NCI-H510A (cell line): Measurements from ENCODE around the gene GANC.
"Not testable (repeated sequence)": the region's sequence is repeated elsewhere in the genome, so short reads cannot be mapped to it uniquely, and the experiment has no call there.

ENCODE experiments used
- DNase-seq: peaks from one replicate; lab custom pipeline; 2025; lab: John Stamatoyannopoulos, UW

The GANC gene

DNA sequence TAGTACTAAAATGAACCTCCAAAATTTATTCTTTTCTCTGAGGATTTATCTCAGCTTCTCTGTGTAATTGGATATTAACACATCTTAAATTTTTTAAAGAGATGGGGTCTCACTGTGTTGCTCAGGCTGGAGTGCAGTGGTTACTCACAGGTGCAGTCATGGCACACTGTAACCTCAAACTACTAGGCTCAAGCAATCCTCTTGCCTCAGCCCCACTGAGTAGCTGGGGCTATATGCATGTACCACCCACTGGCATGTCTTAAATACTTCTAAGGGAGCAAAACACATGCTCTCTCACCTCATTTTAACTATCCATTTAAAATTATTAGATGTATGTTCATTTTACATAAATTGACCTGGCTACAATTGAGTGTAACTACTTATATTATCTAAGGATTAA is 11.6 kb downstream of the GANC start:
- no peak for DNase-seq

DNA sequence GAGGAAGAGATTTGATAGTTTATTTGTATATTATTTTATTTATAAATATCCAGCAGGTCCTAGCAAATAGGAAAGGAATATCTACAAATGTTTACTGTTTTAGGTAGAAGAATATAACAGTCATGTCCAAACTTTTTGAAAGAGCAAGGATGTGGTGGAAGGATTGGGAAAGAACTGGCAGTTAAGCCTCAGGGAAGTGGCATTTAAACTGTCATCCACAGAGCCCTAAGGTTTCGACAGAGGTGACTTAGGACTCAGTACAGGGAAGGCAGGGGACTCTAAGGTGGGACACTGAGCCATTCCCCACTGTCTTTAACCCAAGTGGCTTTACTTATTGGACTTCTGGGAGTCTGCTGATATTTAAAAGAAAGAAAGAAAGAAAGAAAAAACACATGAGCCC is 12.0 kb downstream of the GANC start:
- no peak for DNase-seq

DNA sequence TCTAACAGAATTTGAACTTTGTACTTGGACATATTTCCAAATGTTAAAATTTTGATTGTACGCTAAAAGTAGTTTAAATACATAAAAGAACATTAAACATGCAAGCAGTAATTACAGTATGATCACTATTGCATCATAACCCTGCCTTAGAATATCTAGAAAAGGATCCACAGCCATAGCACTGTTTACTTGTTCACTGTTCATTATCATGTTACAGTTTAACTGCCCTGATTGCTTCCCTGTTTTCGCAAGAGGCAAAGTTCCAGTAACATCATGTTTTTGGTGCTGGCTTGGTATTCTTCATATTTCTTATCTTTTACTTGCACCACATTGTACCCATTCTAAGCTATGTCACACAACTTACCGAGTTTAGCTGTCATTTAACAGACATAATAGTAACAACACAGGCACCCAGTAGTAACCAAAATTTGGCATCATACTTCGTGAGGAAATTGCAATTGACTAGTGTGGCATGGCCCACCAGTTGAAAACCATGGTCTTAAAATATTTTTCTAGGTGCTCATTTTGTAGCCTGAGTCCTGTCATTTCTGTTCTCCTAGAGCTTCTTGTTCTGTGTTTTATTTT is 13.5 kb downstream of the GANC start:
- no peak for DNase-seq

DNA sequence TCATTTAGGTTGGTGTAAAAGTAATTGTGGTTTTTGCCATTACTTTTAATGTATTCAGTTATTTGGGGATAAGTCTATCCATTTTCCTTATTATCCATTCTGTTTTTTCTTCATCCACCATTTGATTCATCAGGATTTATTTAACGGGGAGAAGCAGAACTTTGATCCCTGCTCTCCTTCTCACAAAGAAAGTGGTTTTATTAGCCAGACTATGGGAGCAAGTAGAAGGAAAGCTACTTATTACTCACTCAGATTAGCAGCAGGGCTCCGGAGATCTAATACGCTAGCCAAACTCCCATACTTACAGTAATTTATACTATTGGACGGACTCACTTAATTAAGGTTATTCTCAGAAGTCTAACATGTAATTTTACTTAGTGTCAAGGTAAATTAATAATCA is 14.9 kb downstream of the GANC start:
- no peak for DNase-seq

DNA sequence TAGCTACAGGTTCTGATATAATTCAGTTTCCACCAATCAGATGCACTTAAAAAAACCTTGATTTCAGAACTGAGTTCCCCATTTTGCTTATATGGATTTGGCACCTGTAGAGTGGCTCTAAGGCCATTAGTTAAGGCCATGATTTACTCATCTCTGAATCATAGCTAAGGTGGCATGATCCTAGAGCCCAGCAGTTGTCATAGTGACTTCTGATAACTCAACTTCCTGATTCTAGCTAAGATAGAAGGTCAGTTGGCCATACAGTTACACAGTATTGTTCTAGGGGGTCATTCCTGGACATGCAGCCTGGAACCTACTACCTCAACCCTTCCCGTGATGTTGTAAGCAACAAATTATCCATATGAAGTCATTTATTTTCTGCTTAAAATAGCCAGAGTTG is 16.2 kb downstream of the GANC start:
- no peak for DNase-seq

DNA sequence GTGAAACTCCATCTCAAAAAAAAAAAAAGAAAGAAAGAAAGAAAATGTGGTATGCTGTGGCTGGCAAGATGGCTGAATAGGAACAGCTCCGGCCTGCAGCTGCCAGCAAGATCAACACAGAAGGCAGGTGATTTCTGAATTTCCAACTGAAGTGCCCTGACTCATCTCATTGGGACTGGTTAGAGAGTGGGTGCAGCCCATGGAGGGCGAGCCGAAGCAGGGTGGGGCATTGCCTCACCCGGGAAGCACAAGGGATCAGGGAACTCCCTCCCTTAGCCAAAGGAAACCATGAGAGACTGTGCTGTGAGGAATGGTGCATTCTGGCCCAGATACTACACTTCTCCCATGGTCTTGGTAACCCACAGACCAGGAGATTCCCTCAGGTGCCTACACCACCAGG is 28.0 kb downstream of the GANC start:
- DNase-seq: not testable (repeated sequence)

DNA sequence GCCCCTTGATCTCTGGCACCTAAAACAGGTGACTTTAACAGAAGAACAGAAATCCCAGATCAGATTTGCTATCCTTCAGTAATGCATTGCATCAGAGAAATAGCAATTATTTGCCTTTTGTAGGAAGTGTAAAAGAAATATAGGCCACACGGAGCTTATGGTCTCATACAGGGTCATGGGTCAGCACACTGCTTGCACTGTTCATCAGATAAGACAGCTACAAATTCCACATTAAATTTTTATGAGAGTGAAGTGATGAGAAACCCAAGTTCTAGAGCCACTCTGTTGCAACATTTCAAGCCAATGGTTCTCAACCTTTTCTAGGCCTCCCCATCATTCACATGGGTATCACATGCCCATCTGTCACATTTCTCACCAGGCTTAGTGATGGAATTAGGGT is 33.7 kb downstream of the GANC start:
- DNase-seq: no peak

DNA sequence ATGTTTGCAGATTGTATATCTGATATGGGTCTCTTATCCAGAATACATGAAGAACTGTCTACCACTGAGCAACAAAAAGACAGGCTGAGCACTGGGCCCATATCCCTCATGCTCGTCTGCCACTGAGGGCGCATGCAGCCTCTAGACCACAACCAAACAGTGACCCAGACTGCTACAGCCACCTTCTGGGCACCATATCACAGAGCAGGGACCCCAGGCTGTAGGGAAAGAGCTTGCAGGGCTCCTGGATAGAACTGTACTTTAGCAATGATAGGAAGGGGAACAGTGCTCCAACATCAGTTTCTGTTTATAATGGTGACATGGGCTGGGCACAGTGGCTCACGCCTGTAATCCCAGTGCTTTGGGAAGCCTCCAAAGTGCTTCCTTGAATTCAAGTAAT is 40.5 kb downstream of the GANC start:
- DNase-seq: no peak

DNA sequence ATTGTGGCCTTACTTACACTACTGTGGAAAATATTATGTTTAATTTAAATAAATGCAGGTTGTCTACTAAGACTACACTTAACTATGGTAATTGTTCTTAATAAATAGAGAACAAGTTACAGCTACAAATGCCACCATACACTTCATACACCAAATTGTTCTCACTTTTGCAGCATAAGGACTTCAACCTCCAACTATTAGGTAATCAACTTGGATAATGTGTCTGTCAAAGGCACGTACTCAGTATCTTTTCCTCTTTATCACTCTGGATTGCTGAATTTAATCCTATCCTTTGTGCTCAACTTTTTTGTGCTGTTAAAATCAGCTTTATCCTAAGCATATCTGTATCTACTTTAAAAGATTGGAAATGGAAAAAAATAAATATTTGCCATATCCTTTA is 41.8 kb downstream of the GANC start:
- DNase-seq: no peak

DNA sequence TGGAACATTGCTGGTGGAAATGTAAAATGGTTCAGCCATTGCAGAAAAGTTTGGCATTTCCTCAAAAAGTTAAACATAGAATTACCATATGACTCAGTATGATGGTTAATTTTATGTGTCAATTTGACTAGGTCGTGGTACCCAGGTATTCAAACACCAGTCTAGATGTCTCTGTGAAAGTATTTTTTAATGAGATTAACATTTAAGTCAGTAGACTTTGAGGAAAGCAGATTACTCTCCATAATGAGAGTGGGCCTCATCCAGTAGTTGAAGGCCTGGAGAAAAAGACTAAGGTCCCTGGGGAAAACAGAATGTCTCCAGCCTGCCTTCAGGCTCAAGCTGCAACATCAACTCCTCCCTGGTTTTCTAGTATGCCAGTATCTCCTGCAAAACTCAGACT is 42.5 kb downstream of the GANC start:
- no peak for DNase-seq

DNA sequence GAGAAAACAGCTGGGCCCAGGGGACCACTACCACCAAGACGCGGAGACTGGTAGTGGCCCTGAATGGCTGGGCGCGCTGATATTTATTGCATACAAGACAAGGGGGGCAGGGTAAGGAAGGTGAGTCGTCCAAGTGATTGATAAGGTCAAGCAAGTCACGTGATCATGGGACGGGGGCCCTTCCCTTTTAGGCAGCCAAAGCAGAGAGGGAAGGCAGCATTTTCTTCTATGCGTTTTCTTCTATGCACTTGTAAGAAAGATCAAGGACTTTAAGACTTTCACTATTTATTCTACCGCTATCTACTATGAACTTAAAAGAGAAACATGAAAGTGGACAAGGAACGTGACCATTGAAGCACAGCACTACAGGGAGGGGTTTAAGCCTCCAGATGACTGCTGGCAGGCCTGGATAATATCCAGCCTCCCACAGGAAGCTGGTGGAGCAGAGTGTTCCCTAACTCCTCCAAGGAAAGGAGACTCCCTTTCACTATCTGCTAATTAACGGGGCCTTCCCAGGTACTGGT is 43.3 kb downstream of the GANC start:
- not testable (repeated sequence) for DNase-seq

DNA sequence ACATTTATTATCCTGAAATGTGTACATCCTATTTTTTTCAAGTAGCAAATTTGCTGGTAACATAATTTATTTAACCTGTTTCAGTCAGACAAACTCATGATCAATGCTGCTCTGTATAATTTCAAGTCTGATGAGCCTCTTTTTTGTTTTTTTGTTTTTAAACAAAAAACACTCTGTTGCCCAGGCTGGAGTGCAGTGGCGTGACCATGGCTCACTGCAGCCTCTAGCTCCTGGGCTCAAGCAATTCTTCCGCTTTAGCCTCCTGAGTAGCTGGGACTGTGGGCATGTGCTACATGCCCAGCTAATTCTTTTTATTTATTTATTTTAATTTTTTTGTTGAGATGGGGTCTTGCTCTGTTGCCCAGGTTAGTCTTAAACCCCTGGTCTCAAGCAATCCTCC is 46.2 kb downstream of the GANC start:
- DNase-seq: no peak

DNA sequence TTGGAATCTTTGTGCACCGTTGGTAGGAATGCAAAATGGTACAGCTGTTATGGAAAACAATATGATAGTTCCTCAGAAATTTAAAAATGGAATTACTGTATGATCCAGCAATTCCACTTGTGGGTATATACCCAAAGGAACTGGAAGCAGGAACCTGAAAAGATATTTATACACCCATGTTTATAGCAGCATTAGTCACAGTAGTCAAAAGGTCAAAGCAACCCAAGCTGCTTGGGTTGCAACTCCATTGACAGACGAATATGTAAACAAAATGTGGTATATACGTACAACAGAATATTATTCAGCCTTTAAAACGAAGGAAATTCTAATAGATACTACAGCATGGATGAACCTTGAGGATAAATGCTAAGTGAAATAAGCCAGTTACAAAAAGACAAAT is 51.3 kb downstream of the GANC start:
- no peak for DNase-seq

DNA sequence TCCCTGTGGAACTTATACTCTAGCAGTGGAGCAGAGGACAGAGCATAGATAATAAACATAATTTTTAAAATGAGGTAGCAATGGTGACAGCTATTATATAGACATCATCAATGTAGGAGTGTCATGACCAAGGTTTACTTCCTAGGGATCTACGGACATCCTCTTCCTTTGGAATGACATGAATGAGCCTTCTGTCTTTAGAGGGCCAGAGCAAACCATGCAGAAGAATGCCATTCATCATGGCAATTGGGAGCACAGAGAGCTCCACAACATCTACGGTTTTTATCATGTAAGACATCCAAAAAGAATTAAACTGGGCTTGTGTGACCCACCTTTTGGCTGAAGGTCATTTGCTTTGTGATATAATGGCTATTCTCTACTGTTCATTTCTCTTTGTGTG is 56.2 kb downstream of the GANC start:
- no peak for DNase-seq

DNA sequence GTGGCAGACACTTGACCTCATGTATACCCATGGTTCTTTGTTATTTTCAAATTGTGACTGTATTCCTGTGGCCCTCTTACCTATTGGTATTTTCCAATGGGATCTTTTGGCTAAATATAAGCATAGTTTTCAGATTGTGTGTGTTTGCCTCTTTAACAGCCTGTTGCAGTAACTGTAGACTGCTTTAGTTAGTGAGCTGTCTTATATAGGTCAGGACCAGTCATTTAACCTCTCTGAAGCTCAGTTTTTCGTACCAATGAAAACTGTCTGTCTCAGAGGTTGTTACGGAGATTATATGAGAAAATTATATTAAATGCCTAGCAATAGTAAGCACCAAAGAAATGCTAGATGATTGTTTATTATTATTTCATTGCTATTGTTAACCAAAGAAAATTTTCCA is 57.0 kb downstream of the GANC start:
- DNase-seq: no peak

DNA sequence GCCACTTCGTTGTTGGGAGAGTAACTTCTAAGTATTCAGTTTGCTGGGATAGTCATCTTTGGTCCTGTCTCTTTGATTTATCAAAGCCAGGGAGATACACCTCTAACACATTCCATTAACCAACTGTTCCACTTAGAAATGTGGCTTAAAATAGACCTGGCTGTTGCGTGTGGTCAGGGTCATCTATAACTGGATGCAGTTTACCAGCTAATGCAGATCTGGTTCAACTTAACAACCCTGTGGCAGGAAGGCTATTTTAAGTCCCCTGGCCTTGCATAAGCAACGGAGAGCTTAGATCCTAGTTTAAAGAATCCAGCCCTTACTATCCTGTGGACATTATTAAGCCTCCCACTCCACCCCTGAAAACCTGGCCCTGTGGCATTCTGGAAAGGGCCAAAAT is 58.2 kb downstream of the GANC start:
- no peak for DNase-seq

DNA sequence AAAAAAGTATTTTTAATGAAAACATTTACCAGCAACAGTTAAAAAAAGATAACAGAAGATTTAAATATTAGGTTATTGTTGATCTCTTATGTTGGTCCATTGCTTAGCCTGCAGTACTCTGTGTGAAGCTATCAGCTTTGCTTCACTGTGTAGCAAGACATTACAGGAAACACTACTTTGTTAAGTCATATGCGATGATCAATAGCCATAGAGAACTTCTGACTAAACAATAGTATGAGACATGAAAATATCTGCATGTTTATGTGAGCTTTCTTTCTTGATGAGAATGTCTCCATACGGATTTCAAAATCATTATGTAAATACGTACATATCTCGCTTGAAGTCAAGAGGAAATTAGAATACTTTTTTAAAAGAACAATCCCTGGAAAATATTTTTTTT is 59.3 kb downstream of the GANC start:
- DNase-seq: no peak

DNA sequence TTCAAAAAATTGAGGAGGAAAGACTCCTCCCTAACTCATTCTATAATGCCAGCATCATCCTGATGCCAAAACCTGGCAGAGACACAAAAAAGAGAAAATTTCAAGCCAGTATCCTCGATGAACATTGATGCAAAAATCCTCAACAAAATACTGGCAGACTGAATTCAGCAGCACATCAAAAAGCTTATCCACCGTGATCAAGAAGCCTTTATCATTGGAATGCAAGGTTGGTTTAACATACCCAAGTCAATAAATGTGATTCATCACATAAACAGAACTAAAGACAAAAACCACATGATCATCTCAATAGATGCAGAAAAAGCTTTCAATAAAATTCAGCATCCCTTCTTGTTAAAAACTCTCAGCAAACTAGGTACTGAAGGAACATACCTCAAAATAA is 62.1 kb downstream of the GANC start:
- no peak for DNase-seq

DNA sequence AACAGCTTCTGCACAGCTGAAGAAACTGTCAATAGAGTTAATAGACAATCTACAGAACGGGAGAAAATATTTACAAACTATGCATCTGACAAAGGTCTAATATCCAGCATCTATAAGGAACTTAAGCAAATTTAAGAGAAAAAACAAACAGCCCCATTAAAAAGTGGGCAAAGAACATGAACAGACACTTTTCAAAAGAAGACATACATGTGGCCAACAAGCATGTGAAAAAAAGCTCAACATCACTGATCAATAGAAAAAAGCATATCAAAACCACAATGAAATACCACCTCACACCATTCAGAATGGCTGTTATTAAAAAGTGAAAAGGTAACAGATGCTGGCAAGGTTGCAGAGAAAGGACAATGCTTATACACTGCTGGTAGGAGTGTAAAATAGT is 63.6 kb downstream of the GANC start:
- not testable (repeated sequence) for DNase-seq

DNA sequence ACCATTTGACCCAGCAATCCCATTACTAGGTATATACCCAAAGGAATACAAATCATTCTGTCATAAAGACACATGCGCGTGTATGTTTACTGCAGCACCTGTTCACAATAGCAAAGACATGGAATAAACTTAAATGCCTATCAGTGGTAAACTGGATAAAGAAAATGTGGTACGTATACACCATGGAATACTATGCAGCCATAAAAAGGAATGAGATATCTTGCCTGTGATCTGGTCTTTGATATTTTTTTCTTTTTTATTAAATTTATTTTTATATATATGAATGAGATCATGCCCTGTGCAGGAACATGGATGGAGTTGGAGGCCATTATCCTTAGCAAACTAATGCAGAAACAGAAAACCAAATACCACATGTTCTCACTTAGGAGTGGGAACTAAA is 64.1 kb downstream of the GANC start:
- not testable (repeated sequence) for DNase-seq

DNA sequence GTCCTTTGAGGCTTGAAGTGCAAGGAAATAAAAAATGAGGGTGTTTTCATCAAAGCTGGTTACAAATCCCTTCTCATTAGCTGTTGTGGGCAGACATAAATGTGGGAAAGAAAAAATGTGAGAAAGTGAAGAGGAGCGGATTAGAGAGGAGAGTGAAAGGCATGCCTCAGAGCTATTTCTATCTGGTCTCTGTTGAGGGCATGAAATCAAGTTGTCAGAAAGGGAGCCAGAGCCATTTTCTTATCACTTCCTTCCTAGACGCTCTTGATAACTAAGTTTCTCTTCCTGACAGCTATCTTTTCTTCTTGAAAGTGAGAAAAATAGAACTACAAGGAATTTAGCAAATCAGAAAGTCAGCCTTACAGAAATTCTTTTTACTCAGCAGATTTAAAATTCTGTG is 65.5 kb downstream of the GANC start:
- DNase-seq: no peak

DNA sequence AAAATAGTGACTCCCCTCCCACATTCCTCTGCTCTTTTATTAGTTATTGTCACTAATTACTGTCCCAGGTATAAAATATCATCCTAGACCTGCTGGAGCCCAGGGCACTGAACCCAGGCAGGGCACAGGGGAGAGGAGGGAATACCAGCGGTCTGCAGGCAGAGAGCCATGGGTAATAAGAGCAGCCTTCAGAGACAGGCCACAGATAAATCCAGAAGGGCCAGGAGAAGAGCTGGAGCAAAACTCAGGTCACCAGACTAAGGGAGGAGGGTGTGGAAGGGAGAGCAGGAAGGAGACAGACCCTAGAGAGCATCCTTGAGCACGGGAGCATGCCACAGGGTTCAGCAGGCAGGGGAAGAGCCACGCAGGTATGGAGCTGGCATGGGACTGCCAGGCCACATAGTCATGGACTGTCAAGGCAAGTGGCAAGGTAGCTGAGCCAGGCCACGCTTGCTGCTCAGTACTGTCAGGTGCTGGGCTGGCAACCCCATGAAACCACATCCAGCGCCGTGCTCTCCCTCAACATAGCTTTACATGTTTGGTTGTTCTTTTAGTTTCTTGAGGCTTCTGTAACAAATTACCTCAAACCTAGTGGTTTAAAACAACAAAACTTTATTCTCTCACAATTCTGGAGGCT is 70.7 kb downstream of the GANC start:
- no peak for DNase-seq

DNA sequence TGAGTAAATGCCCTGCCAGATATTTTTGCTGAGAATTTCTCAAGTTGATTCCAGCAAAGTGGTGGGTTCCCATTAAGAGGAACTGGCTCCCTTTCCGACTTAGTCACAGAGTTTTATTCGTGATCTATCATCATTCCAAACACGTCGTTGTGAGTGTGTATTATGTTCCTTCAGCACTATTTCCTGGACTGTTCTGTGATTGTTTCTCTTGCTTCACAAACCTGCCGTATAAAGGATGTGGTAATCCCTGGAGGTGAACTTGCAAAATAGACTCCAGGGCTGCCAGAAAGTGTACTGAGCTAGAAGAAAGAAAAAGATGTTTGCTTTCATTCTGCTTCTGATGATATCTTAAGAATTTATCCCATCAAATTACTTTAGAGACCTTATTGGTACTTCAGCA is 71.8 kb downstream of the GANC start:
- no peak for DNase-seq

DNA sequence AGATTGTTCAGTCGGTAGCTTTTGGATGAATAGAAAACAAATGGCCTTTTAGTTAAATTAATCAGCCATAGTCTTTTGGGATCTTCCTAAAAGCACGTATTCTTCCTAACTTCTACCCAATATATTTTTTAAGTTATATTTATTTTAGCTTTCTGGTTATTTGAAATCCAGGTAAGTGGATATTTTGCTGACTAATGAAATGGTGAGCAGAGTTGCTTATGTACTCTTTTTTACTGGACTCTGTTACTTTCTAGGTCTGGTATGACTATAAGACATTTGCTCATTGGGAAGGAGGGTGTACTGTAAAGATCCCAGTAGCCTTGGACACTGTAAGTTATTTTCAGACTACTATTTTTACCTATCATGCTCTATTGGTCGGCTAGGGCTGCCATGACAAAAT is 72.5 kb downstream of the GANC start:
- DNase-seq: no peak
